Suppressor macrophage (primary cell): Measurements from ENCODE around the gene GDI2.
"Not testable (repeated sequence)": the region's sequence is repeated elsewhere in the genome, so short reads cannot be mapped to it uniquely, and the experiment has no call there.

Experiments
- DNase-seq, 4 experiments: peaks; one replicate each; pipeline ENCODE4 v3.0.0-alpha.2; 2020 to 2022

GDI2 gene

DNA sequence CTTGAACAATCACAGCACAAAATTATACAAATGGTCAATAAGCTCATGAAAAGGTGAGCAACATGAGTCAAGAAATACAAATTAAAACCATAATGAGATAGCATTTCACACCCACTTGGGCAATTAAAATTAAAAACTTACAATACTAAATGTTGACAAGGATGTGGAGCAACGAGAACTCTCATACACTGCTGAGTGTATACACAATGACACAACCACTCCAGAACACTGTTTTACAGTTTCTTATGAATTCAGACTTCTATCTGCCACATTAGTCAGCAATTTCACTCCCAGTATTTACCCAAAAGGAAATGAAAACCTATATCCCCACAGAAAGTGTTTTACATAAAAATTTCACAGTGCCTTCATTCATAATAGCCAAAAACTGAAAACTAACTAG lies 31.1 kb downstream of the GDI2 start:
- no peak for DNase-seq

DNA sequence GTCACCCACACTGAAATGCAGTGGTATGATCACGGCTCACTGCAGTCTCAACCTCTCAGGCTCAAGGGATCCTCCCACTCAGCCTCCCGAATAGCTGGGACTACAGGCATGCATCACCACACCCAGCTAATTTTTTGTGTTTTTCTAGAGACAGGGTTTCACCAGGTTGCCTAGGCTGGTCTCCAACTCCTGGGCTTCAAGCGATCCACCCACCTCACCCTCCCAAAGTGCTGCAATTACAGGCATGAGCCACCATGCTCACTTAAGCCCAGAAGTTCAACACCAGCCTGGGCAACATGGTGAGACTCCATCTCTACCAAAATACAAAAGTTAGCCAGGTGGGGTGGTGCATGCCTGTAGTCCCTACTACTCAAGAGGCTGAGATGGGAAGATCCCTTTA lies 33.5 kb downstream of the GDI2 start:
- DNase-seq = peak in 3 of 4 experiments; percentile 26 to 30 (median 28)

DNA sequence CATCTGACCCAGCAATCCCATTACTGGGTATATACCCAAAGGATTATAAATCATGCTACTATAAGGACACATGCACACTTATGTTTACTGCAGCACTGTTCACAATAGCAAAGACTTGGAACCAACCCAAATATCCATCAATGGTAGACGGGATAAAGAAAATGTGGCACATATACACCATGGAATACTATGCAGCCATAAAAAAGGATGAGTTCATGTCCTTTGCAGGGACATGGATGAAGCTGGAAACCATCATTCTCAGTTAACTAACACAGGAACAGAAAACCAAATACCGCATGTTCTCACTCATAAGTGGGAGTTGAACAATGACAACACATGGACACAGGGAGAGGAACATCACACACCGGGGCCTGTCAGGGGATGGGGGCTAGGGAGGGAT lies 35.5 kb downstream of the GDI2 start:
- not testable (repeated sequence) for DNase-seq

DNA sequence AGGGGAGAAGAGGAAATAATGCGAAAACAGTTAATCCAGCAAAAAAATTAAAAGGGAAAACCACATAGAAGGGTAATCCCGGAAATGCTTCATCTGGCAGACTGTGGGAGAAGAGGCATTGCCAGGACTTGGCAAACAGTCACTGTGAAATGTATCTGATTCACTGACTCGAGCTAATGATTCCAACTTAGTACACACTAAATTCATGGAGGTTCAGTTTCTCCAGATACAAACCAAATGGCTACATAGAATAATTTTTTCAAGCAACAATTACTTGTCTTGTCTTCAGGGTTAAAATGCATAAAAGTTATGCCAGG lies 36.4 kb downstream of the GDI2 start:
- DNase-seq = peak; percentile 45 to 78 (median 47)

DNA sequence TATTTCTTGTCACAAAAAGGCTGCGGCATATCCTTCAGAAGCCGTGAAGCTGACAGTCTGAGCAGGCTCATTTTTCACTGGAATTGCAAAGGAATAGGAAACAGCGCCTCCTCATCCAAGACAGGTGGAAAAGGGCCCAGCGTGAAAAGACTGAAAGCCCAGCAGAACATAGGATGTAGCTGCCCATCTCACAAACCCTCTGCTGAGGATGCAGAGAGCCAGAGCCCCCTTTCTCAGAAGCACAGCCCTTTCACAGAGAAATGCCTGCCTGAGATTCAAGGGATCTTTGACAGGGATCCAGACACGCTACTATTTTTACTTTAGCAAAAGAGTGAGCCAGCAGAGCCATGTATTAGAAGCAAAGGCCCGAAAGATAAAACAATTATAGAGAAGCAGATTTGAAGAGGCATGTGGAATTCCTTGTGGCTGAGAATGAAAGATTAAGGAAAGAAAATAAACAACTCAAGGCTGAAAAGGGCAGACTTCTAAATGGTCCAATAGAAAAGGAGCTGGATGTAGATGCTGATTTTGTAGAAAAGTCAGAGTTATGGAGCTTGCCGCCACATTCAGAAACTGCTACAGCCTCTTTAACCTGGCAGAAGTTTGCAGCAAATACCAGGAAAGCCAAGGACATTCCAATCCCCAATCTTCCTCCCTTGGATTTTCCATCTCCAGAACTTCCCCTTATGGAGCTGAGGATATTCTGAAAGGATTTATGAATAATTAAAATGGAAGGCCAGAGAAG lies 36.9 kb downstream of the GDI2 start:
- DNase-seq = no peak

DNA sequence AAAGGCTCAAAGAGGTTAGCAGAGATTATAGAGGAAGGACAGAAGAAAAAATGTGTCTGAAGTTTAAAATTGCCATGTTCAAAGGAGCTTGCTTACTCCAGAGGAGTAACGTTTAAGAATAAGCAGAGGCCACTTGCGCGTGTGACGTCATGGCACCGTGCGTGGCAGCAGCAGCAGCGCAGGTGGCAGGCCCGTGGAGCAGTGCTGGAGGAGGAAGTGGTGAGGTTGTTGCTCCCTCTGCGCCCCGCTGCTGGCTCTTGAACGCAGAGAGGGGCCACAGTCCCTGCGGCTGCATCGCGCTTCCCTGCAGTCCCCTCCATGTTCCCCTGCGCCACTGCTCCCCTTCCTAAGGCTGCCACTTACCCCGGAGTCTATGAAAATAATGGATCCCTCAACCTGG lies 37.5 kb downstream of the GDI2 start:
- peak; percentile 62 to 83 (median 72) for DNase-seq

DNA sequence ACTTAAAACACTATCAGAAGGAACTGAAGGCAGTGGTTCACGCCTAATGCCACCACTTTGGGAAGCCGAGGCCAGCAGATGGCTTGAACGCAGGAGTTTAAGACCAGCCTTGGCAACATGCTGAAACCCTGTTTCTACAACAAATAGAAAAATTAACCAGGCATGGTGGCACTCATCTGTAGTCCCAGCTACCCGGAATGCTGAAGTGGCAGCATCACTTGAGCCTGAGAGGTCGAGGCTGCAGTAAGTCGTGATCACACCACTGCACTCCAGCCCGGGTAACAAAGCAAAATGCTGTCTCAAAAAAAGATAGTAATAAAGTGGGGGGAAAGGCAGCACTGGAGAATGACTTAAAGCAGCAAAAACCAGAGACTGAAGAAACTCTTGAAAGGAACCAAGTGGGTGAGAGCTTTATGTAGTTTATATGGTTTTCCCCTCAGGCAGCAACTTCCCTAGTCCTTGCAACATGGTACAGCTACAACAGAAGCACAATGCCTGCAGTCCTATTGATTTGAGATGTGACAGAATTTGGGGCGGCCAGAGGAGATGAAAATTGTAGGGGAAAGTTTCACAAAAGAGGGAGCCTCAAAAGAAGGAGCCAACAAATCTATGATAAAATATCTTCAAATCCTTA lies 38.1 kb downstream of the GDI2 start:
- DNase-seq = peak; percentile 33 to 73 (median 58)

DNA sequence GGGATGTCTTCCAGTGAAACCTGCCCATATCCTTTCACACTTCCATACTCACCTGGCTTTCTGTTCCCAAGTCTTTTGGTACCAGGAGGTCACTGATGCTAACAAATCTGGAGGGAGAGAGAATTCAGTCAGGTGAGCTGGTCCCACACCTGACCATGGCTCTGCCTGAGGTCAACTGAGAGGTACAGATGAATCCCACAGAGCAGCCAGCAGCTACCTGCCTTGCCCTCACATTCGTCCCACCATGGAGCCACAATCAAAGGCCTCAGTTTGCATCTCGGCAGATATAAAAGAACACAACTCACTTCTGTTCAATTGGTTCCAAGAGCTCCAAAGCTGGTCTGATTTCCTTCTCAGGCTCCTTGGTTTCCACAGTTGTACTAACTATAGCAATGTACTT lies 47.0 kb downstream of the GDI2 start:
- DNase-seq = no peak

DNA sequence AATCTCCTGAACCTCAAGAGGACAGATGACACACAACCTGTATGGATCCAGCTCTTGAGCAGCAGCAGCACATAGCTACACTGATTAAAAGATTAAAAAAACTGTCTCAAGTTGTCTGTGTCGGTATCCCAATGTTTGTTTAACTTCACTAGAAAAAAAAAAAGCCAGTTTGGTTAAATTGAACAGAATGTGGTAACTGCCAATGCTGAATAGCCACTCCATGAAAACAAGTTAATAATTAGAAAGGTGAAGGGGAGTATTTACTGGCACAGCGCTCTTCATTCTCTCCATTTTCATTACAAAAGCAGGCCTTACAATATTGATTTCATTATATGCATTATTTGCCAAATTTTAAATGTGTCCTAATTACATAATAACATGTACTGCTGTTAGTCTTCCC lies 47.6 kb downstream of the GDI2 start:
- no peak for DNase-seq

DNA sequence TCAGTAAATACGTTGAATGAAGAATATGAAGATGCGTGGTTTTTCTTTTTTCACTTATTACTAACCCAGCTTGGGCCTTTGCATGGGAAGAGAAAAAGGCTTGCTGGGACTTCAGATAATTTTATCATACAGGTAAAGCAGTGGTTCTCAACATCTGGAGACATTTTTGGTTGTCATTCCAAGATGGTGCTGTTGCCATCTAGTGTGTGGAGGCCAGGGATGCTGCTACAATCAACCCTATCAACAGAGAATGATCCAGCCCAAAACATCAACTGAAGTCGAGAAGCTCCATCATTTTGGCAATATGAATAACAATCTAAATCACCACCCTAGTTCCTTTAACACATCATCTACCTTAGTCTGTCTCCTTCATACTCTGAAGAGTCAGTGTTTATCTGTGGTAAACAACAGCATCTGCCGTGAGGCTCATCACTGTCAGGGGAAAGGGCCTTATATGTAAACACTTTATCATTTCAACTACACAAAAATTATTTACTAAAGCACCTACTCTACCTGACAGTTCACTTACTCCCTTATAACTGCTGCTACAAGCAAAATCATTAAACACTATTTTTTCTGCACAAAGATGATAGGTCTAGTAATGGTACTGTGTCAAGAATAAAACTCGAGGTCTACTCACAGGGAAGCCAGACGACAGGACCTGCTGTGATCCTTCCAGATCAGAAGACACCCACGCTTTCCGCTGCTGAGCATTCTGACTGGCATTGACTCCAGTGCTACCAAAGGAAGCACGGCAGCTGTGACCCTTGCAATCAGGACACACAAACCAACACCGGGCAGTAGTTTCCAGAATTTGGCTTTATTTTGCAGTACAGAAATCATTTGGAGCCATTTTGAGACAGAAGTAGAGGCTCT lies 48.6 kb downstream of the GDI2 start:
- DNase-seq = no peak

DNA sequence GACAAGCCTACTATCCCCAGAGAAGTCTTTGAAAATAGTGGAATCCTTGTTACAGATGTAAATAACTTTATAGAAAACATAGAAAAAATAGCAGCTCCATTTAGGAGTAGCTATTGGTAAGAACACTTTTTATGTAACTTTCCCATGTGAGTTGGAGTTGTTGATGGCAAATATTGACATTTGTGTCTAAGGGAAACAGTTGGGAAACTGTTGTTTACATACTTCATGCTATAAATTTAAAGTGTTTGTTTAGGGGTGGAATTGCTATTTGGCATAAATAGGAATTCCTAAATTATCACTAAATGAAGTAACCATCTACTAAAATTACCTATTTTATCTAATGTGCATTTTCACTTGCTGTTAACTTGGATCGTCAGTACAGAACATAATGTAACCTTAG lies 50.7 kb downstream of the GDI2 start:
- DNase-seq = no peak

DNA sequence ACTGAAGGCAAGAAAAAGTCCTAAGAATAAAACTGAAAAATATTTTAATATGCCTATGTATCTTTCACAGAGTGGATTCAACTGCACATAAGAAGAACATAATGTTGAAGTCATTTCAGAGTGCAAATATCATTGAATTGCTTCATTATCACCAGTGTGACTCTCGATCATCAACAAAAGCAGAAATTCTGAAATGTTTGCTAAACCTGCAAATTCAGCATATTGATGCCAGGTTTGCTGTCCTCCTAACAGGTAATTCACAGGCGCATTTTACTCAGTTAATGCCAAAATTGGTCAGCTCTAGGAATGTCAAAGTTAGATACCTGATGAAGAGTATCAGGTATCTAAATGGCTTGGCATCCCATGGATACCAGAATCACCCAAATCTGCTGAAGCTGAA lies 52.0 kb downstream of the GDI2 start:
- no peak for DNase-seq

DNA sequence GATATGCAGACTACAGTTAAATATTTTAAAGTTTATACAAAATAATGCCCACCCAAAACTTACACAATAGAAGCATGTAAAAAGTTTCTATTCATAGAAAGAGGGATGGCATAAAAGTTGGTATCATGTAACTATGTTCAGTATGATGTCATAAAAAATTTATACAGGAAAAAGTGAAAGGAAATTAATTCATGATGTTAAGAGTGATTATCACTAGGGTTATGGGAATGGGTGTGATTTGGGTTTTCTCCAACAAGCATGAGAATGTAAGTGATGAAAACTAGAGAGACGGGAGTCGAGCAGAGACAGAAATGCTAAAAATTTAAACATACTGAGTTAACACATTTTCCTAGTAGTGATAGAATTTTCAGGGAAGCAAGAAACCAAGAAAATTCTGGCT lies 52.7 kb downstream of the GDI2 start:
- no peak for DNase-seq

DNA sequence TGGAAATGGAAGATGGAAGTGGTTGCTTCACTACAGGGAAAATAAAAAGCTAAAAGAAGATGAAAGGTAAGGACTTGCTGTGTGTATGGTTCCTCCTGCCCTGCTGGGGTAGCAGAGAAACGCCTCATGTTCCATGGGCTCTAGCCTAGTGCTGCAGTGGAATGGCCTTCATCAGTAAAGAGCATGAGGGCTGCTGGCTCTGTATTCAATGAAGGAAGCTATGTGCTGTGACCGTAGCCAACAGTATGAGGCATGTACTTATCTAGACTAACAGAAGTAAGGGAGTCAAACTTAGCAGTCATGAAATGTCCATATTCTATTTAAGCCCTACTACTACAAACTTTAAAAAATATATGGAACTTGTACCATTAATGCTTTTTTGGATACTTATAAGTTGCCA lies 54.3 kb downstream of the GDI2 start:
- DNase-seq = no peak

DNA sequence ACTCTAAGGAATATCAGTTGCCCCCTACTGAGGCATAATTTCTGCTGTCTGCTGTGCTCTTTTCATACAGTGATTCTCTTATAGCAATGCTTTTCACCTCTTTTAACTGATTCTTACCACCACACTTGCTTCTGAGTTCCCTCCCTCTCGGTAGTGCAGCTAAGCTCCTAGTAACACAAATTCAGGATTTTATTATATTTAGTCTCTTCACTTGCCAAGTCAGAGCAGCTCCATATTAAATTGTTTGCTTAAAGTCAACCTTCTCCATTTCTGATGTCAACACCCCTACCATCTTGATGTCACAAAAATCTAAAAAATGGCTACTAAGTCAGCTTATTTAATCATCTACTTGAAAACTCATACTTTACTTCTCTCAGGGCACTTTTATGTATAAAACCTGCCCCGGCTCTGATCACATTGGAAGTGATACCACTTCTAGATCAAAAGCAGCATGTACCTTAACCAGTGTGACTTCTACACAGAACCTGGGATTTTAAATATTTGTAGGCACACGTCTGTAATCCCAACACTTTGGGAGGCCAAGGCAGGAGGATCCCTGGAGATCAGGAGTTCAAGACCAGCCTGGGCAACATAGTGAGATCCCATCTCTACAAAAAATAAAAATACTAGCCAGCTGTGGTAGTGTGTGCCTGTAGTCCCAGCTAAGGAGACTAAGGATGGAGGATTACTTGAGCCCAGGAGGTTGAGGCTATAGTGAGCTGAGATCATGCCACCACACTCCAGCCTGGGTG lies 55.3 kb downstream of the GDI2 start:
- no peak for DNase-seq

DNA sequence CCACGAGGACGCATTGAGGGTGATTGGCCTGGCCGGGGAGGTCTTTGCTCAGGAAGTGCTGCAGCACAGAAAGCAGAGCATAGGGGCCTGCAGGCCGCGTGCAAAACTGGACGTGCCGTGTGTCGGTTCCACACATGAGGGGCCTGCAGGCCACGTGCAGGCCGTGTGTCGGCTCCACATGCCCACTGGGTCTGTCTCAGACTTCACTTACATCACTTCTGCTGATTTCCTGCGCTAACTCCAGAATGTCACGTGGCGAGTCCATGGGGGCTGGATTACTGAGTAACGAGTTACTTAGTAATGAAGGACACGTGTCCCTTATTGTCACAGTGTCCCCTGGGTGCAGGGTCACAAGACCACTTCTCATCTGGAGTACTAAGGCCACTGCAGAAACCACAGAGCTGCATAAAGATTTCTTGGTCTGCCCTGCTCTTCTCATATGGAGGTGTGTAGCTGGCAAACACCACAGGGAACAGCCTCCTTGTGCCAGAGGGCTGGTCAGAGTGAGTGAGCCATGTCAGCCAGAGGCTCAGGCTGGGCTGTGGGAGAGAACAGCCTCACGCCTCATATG lies 60.8 kb downstream of the GDI2 start:
- DNase-seq = no peak

DNA sequence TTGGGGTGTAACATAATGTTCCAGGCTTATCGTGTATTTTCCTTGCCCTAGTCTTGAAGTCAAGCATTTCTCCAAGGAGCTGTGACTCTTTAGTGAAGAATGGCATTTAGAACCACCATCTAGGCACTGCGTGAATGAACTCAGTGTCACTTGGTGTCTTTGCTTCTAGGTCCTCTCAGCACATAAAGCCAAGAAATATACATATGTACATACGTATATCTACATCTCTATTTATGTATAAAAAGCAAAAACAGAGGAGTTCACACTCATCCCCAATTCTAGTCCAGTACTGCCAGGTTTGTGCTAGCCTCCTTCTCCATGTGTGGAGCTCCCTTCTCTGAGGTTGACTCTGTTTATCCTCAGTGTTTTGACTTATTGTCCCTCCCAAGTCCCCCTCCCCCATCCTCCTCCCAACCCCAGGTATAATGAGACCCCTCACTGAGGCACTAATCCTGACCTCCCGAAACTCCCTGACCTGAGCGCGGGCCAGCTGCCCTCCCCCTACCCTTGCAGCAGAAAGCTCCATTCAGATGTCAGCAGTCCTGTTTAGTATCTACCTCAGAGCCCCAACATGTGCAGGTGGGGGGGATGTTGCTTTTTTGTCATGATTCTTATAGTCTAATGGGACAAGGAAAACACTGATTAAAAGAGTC lies 61.5 kb downstream of the GDI2 start:
- no peak for DNase-seq

DNA sequence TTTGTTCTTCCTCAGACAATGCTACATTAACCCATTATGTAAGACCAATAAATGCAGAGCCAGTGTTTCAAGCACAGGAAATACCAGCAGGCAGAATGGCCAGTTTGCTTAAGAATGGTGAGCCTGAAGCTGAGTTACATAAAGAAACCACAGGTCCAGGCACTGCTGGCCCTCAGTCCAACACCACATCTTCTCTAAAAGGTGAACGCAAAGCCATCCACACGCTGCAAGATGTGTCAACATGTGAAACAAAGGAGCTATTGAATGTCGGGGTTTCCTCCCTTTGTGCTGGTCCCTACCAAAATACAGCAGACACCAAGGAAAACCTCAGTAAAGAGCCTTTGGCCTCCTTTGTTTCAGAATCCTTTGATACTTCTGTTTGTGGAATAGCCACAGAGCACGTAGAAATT lies 64.8 kb downstream of the GDI2 start:
- no peak for DNase-seq

DNA sequence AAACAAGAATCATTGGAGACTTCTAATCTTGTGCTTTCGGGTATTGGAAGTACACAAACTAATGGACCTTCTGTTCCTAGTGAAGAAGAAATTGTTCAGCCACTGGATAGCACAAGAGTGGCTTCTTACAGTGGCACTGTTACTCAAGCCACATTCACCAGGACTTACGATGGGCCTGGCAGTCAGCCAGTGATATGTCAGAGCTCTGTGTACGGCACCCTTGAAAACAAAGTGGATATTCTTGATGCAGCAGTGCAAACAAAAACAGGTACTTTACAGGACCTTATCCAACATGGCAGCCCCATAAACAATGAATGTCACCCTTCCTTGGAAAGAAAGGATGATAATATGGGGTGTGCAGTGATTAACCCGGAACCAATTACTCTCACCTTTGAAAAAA lies 67.0 kb downstream of the GDI2 start:
- DNase-seq = no peak

DNA sequence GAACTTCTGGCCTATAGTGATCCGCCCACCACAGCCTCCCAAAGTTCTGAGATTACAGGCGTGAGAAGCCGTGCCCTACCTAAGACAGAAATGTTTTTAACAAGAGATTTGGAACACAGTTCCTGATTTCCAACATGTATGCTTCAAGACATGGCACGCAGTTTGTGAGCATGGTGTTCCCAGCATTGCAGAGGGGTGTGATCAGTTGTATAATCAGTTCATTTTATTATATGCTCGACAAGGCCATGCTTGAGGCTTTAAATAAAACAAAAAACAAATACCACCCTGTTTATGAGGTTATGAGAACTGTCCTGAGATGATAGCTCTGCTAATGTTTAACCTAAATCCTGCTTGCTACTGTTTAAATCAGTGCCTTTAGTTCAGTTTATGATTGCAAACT lies 68.4 kb downstream of the GDI2 start:
- no peak for DNase-seq

DNA sequence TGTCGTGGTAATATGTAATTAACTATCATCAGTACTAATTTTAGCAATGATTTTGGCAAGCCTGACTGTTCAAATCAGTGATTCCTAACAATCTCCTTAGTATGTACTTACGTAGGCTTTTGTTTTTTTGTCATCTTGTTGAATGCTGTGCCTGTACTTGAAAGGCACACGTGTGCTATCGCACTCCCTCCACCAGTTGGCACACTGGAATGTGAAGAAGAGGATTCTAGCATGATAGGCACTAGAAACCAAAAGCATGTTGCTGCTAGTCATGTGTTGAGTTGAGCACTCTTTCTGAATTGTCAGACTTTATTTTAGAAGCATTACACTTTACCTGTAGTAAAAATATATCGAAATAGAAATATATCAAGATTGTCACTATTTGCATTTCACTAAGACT lies 69.5 kb downstream of the GDI2 start:
- no peak for DNase-seq

DNA sequence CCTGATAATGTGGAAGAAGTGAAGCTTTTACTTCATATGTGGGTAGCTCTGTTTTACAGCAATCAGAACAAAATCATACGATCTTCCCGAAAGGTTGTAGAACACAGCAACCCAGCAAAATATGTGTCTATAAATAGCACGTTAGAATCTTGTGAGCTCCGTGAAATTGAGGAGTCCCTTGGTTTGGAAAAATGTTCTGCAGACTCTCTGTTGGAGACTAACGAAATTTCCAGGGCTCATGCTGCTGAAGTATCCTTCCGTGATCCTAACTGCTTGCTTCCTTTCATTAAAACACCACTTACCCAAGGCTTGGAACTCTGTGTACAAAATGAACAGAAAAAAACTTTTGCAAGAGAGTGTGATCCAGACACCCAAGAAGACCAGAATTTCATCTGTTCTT lies 71.1 kb downstream of the GDI2 start:
- no peak for DNase-seq
